NOMO-1 (cell line): Measurements from ENCODE around the gene PTPRK.

Experiments
- DNase-seq, 2 experiments: peaks; one replicate each; lab custom pipeline; 2025; ENCODE audit not compliant: unreplicated experiment in 2 of 2; lab: John Stamatoyannopoulos, UW

Gene PTPRK

GRCh38 chr6:128352366-128352765, 168.0 kb downstream of the PTPRK start:
- no peak for DNase-seq

GRCh38 chr6:128351255-128351514, 169.2 kb downstream of the PTPRK start:
- no peak for DNase-seq

- no peak for DNase-seq
These were observed 169.8 kb downstream of the PTPRK start for GRCh38 chr6:128350416-128351254.

GRCh38 chr6:128347123-128347522, 173.3 kb downstream of the PTPRK start:
- DNase-seq, result no peak

- no peak for DNase-seq
These were observed 173.8 kb downstream of the PTPRK start for GRCh38 chr6:128346569-128346968.

- DNase-seq, result no peak
These were observed 175.1 kb downstream of the PTPRK start for GRCh38 chr6:128345278-128345677.

GRCh38 chr6:128343706-128344105, 176.7 kb downstream of the PTPRK start:
- DNase-seq, result no peak

- DNase-seq, result no peak
These were observed 180.6 kb downstream of the PTPRK start for GRCh38 chr6:128339635-128340450.

- DNase-seq, result no peak
These were observed 182.8 kb downstream of the PTPRK start for GRCh38 chr6:128337619-128338018.

GRCh38 chr6:128336436-128337095, 183.8 kb downstream of the PTPRK start:
- no peak for DNase-seq

- no peak for DNase-seq
These were observed 184.4 kb downstream of the PTPRK start for GRCh38 chr6:128335963-128336362.

- no peak for DNase-seq
These were observed 186.7 kb downstream of the PTPRK start for GRCh38 chr6:128333581-128334223.

GRCh38 chr6:128327890-128328289, 192.5 kb downstream of the PTPRK start:
- DNase-seq, result peak in 1 of 2 experiments; percentile 48

- no peak for DNase-seq
These were observed 197.4 kb downstream of the PTPRK start for GRCh38 chr6:128323011-128323410.

- no peak for DNase-seq
These were observed 200.5 kb downstream of the PTPRK start for GRCh38 chr6:128319946-128320345.

- no peak for DNase-seq
These were observed 201.2 kb downstream of the PTPRK start for GRCh38 chr6:128319157-128319556.

GRCh38 chr6:128316258-128316929, 204.0 kb downstream of the PTPRK start:
- DNase-seq, result no peak

GRCh38 chr6:128314190-128314589, 206.2 kb downstream of the PTPRK start:
- no peak for DNase-seq

GRCh38 chr6:128311944-128312570, 208.3 kb downstream of the PTPRK start:
- peak; percentile 17 to 72 for DNase-seq

- no peak for DNase-seq
These were observed 209.9 kb downstream of the PTPRK start for GRCh38 chr6:128310451-128310850.
